ENCODE results near the gene MINDY3.
"Not testable (repeated sequence)": the region's sequence is repeated elsewhere in the genome, so short reads cannot be mapped to it uniquely, and the experiment has no call there.

The MINDY3 gene

GRCh38 chr10:15764892-15765454 is 95.3 kb downstream of the MINDY3 start:
- no peak for DNase-seq

GRCh38 chr10:15763006-15763405 is 97.3 kb downstream of the MINDY3 start:
- no peak for DNase-seq

GRCh38 chr10:15762239-15762638 is 98.1 kb downstream of the MINDY3 start:
- not testable (repeated sequence) for DNase-seq

GRCh38 chr10:15761224-15761623 is 99.1 kb downstream of the MINDY3 start:
- not testable (repeated sequence) for DNase-seq

GRCh38 chr10:15760681-15761080 is 99.6 kb downstream of the MINDY3 start:
- no peak for DNase-seq

GRCh38 chr10:15759265-15759664 is 101.0 kb downstream of the MINDY3 start:
- no peak for DNase-seq

GRCh38 chr10:15758618-15759017 is 101.7 kb downstream of the MINDY3 start:
- no peak for DNase-seq

GRCh38 chr10:15754937-15755336 is 105.4 kb downstream of the MINDY3 start:
- no peak for DNase-seq

- no peak for DNase-seq
These were observed 109.3 kb downstream of the MINDY3 start for GRCh38 chr10:15751046-15751445.

- DNase-seq, result no peak
These were observed 112.2 kb downstream of the MINDY3 start for GRCh38 chr10:15748126-15748525.

- DNase-seq, result no peak
These were observed 112.7 kb downstream of the MINDY3 start for GRCh38 chr10:15747632-15748031.

- DNase-seq, result no peak
These were observed 114.6 kb downstream of the MINDY3 start for GRCh38 chr10:15745751-15746150.

- peak; percentile 5 for DNase-seq
These were observed 116.0 kb downstream of the MINDY3 start for GRCh38 chr10:15744217-15744865.

GRCh38 chr10:15743443-15743842 is 116.9 kb downstream of the MINDY3 start:
- DNase-seq, result no peak

GRCh38 chr10:15742836-15743235 is 117.5 kb downstream of the MINDY3 start:
- no peak for DNase-seq

- no peak for DNase-seq
These were observed 118.2 kb downstream of the MINDY3 start for GRCh38 chr10:15742102-15742501.

- no peak for DNase-seq
These were observed 118.7 kb downstream of the MINDY3 start for GRCh38 chr10:15741581-15741980.

- no peak for DNase-seq
These were observed 120.0 kb downstream of the MINDY3 start for GRCh38 chr10:15740261-15740660.

GRCh38 chr10:15739254-15739970 is 120.9 kb downstream of the MINDY3 start:
- DNase-seq, result no peak

GRCh38 chr10:15738270-15738925 is 121.9 kb downstream of the MINDY3 start:
- DNase-seq, result no peak

GRCh38 chr10:15737656-15738055 is 122.7 kb downstream of the MINDY3 start:
- DNase-seq, result no peak

GRCh38 chr10:15735763-15736162 is 124.5 kb downstream of the MINDY3 start:
- no peak for DNase-seq

- DNase-seq, result no peak
These were observed 130.0 kb downstream of the MINDY3 start for GRCh38 chr10:15730341-15730740.

- DNase-seq, result no peak
These were observed 130.4 kb downstream of the MINDY3 start for GRCh38 chr10:15729890-15730289.

Data from activated gamma-delta T cell treated with Interleukin-2 at 50 U/mL for 16 hours (primary cell).